Testis (tissue), 3 donors: ENCODE measurements around the gene FAM184B. TPM values are rescaled to one million over a fixed set of nuclear protein-coding genes. Genes with fewer than 3 reads are reported as not detected.

ENCODE experiments used
- DNase-seq: peaks from one replicate; pipeline ENCODE4 v3.0.0-alpha.2; 2019
- H3K27ac ChIP-seq, 2 donors: fragments of 200-600 bp; sonication (generic); one replicate each; pipeline ENCODE4 v1.5.1; 2019
- H3K27me3 ChIP-seq: fragments of 200-600 bp; sonication (generic); one replicate; pipeline ENCODE4 v1.5.1; 2019
- H3K36me3 ChIP-seq: fragments of 200-600 bp; sonication (generic); one replicate; pipeline ENCODE4 v1.5.1; 2017; ENCODE audit warnings: low read depth; ENCODE audit errors: missing control alignments
- H3K4me1 ChIP-seq: fragments of 200-600 bp; sonication (generic); one replicate; pipeline ENCODE4 v1.5.1; 2019
- H3K4me3 ChIP-seq, 2 donors: fragments of 200-600 bp; sonication (generic); one replicate each; pipeline ENCODE4 v1.5.1; 2017 to 2019
- H3K9me3 ChIP-seq: fragments of 200-600 bp; sonication (generic); one replicate; pipeline ENCODE4 v1.5.1; 2017
- POLR2A ChIP-seq: fragments of 450-650 bp; IDR thresholded peaks from one replicate; pipeline ENCODE4 v1.6.1; 2017; ENCODE audit warnings: antibody characterized with exemption, mild to moderate bottlenecking, moderate library complexity
- WGBS, 2 donors: methylation state at CpG; one replicate each; pipeline ENCODE4 v1.1.5; 2018; 5-methylcytosine and 5-hydroxymethylcytosine counted together
- intact Hi-C: fragments of 100-400 bp; cut with DNase I; formaldehyde crosslinking; loops from one replicate; pipeline ENCODE4 v1.15.1; 2023; ENCODE audit warnings: low total_unique reads
- polyA plus RNA-seq: library from polyadenylated mRNA; stranded (reverse); fragments of 350-450 nt; fragmentation: Illumina TruSeq; extraction: RNeasy Lipid Tissue Mini Kit (QIAGEN cat#74804); gene quantifications from one replicate; pipeline ENCODE4 v1.2.3, GENCODE V29; 2014; ENCODE audit warnings: low read depth, low replicate concordance; ENCODE audit not compliant: insufficient read depth
- total RNA-seq, 2 donors: library from RNA; depleted of rRNA; stranded (reverse); fragments of >200 nt; gene quantifications; one replicate each; pipeline ENCODE4 v1.2.3, GENCODE V29; 2016
- TF ChIP-seq, protein P1 (sequence below), 3 experiments: fragments of 450-650 bp in 2 of 3; fragments of 200-600 bp in 1 of 3; sonication (generic) in 1 of 3; IDR thresholded peaks; one replicate each; pipeline ENCODE4 v1.5.1; 2016 to 2019; ENCODE audit warnings: antibody characterized with exemption in 3 of 3, mild to moderate bottlenecking in 2 of 3, moderate library complexity in 1 of 3

FAM184B gene
- total and polyA plus RNA-seq, 3 donors from 2014 or later, result 0.08 to 0.26 (median 0.19) TPM

DNA sequence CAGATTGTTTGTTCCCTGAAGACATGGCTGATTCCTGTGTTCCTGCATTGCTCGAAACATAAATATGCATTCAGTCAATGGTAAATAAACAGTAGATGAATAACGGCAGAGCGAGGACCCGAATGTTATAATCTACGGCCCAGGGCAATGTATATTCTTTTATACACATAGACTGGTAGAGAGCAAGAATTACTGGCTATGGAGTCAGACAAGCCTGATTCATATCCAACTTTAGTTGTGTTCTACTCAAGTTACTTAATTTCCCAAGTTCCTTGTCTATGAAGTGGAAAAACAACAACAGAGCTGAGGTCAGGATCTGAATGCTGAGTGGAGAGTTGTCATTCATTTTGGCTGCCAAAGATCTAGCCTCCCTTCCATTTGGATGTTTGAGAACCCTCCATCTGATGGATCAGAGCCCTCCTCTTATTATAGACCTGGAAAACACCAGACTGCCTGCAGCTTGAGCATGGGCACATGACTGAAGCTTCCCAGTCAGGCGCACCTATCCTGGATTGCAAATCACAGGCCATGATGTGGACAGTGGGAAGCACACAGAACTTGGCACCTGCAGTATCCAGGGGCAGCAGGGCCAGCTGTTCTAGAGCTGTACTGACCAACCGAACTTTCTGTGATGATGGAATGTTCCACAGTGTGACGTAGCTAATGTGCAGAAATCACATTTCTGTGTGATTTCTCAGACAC, 80.1 kb downstream of the FAM184B start:
- H3K36me3 ChIP-seq, result no peaks in the 10 kb centered on the region
- H3K4me1 ChIP-seq, result no peaks in the 10 kb centered on the region
- WGBS, 2 donors, result 88 to 93% methylated on average over 7 to 8 of the region's 8 CpGs
- TF ChIP-seq, protein P1, sequence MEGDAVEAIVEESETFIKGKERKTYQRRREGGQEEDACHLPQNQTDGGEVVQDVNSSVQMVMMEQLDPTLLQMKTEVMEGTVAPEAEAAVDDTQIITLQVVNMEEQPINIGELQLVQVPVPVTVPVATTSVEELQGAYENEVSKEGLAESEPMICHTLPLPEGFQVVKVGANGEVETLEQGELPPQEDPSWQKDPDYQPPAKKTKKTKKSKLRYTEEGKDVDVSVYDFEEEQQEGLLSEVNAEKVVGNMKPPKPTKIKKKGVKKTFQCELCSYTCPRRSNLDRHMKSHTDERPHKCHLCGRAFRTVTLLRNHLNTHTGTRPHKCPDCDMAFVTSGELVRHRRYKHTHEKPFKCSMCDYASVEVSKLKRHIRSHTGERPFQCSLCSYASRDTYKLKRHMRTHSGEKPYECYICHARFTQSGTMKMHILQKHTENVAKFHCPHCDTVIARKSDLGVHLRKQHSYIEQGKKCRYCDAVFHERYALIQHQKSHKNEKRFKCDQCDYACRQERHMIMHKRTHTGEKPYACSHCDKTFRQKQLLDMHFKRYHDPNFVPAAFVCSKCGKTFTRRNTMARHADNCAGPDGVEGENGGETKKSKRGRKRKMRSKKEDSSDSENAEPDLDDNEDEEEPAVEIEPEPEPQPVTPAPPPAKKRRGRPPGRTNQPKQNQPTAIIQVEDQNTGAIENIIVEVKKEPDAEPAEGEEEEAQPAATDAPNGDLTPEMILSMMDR (IDR thresholded peaks at IDR 0.05), result no peak
- no peak for TF ChIP-seq POLR2A
- no peaks in the 10 kb centered on the region for H3K9me3 ChIP-seq
- H3K27ac ChIP-seq, result no peak overlapping the region
- H3K4me3 ChIP-seq, result no peak overlapping the region
- intact Hi-C loops, result no loop called here
- H3K27me3 ChIP-seq, result no peaks in the 10 kb centered on the region
- DNase-seq, result no peak

DNA sequence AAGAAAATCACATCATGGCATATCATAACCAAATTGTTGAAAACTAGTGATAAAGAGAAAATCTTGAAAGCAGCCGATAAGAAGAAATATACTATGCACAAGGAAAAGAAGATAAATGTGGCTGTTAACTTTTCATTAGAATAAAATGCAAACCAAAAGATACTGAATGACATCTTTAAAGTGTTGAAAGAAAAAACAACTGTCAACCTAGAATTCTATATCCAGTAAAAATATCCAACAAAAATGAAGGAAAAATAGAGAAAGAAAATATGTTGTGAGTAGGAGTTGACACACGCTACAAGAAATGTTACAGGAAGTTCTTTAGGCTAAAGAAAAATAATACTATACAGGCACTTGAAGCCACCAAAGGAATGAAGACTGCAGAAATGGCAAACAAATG, 82.0 kb downstream of the FAM184B start:
- 72 to 75% methylated on average over 2 of the region's 2 CpGs for WGBS, 2 donors
- DNase-seq, result no peak
- no peaks in the 10 kb centered on the region for H3K4me1 ChIP-seq
- no peaks in the 10 kb centered on the region for H3K27me3 ChIP-seq
- no peak overlapping the region for H3K27ac ChIP-seq
- no peak overlapping the region for H3K4me3 ChIP-seq
- intact Hi-C loops, result no loop called here
- no peaks in the 10 kb centered on the region for H3K9me3 ChIP-seq
- TF ChIP-seq, protein P1 (IDR thresholded peaks at IDR 0.05), result no peak
- TF ChIP-seq POLR2A, result no peak
- H3K36me3 ChIP-seq, result no peaks in the 10 kb centered on the region

DNA sequence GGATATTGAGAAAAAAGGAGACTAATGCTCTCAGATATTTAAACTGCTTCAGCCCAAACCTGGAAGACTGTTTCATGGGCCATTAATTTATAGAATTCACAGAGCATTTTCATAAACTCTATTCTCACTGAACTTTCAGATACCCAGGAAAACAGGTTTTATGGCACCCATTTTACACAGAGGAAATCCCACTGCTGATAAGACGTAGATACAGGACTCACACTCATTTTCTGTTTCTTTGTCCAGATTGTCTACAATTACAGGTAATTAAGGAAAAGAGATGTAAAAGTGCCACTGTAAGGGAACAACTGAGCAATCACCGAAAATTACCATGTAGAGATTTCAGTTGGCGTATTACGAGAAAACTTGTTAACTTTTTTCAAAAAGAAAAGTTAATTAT, 83.3 kb downstream of the FAM184B start:
- Histone ChIP-seq H3K27ac (no peak overlapping the region), H3K4me3 (no peak overlapping the region), H3K36me3 (no peaks in the 10 kb centered on the region), H3K9me3 (no peaks in the 10 kb centered on the region), H3K4me1 (no peaks in the 10 kb centered on the region), H3K27me3 (no peaks in the 10 kb centered on the region)
- DNase-seq, result no peak
- TF ChIP-seq POLR2A, result no peak
- TF ChIP-seq, protein P1 (IDR thresholded peaks at IDR 0.05), result no peak
- WGBS, 2 donors, result 67 to 68% methylated on average over 4 of the region's 4 CpGs
- intact Hi-C loops, result no loop called here

DNA sequence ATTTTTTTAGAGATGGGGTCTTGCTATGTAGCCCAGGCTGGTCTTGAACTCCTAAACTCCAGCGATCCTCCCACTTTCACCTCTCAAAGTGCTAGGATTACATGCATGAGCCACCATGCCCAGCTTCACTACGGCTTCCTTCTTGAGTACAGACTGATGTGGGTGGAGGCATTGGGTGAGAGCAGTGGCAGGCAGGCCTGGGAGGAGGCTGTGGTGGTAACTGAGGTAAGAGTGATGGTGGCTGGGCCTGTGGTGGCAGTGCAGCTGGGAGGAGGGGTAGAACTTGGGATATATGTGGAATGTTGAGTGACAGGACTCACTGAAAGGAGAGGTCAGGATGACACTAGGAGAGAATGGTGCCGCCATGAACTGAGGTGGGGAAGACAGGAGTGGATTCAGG, 86.1 kb downstream of the FAM184B start:
- intact Hi-C loops, result no loop called here
- Histone ChIP-seq H3K27me3 (no peaks in the 10 kb centered on the region), H3K9me3 (no peaks in the 10 kb centered on the region), H3K36me3 (no peaks in the 10 kb centered on the region), H3K27ac (no peak overlapping the region), H3K4me1 (no peaks in the 10 kb centered on the region), H3K4me3 (no peak overlapping the region)
- TF ChIP-seq, protein P1 (IDR thresholded peaks at IDR 0.05), result no peak
- no peak for TF ChIP-seq POLR2A
- WGBS, 2 donors, result 91 to 94% methylated on average over 3 of the region's 3 CpGs
- DNase-seq, result no peak

- Histone ChIP-seq H3K4me3 (no peak overlapping the region), H3K4me1 (no peaks in the 10 kb centered on the region), H3K27ac (no peak overlapping the region), H3K36me3 (no peaks in the 10 kb centered on the region), H3K27me3 (no peaks in the 10 kb centered on the region), H3K9me3 (no peaks in the 10 kb centered on the region)
- intact Hi-C loops, result no loop called here
- TF ChIP-seq, protein P1 (IDR thresholded peaks at IDR 0.05), result no peak
- TF ChIP-seq POLR2A, result no peak
- no peak for DNase-seq
- WGBS, 2 donors, result 47 to 94% methylated on average over 1 of the region's 1 CpG
These were observed 86.9 kb downstream of the FAM184B start for GRCh38 chr4:17694552-17694951.
